Measurements from ENCODE around the gene NHS. TPM values are rescaled to one million over a fixed set of nuclear protein-coding genes. Genes with fewer than 3 reads are reported as not detected.

The NHS gene
- 0.31 TPM for total RNA-seq

- Histone ChIP-seq H3K9me3 (ENCODE audit: low read depth, low read length) (no peaks in the 10 kb centered on the region), H3K4me3 (ENCODE audit: low read length) (no peak within 1 kb of the TSS), H3K4me1 (ENCODE audit: insufficient read depth, low read length) (no peaks in the 10 kb centered on the region), H3K27me3 (ENCODE audit: insufficient read depth, low read length) (peaks cover 35% of the 10 kb centered on the region)
Observed at GRCh38 chrX:17374619-17375366, at the start of gene NHS. TSS of gene NHS (plus strand) at chrX:17375200. CDS start at chrX:17375758, 558 bp downstream.

DNA sequence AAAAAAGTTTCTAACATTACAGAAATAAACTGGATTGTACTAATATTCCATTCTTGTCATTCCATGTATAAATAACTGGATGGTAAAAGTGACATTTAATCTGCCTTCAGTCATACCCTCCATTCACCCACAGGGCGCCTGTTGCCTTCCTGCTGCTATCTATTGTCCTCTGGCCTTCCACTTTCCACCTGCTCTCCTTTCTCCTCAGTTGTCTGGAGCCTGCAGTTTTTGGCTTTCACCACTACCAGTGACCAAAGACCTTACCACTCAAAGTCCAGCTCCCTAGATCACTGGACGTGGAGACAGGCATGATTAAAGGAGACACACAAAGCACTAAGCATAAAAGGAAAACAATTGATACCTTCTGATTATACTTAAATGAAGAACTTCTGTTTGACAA is 46.2 kb upstream of the NHS start:
- no peak overlapping the region for H3K4me3 ChIP-seq (ENCODE audit: low read length)
- no peaks in the 10 kb centered on the region for H3K9me3 ChIP-seq (ENCODE audit: low read depth, low read length)
- H3K27me3 ChIP-seq (ENCODE audit: insufficient read depth, low read length): no peaks in the 10 kb centered on the region
- H3K4me1 ChIP-seq (ENCODE audit: insufficient read depth, low read length): no peaks in the 10 kb centered on the region

GRCh38 chrX:17336377-17336776 is 38.6 kb upstream of the NHS start:
- Histone ChIP-seq H3K4me3 (ENCODE audit: low read length) (no peak overlapping the region), H3K27me3 (ENCODE audit: insufficient read depth, low read length) (no peaks in the 10 kb centered on the region), H3K4me1 (ENCODE audit: insufficient read depth, low read length) (no peaks in the 10 kb centered on the region)

GRCh38 chrX:17355976-17356375 is 19.0 kb upstream of the NHS start:
- Histone ChIP-seq H3K4me3 (ENCODE audit: low read length) (no peak overlapping the region), H3K9me3 (ENCODE audit: low read depth, low read length) (no peaks in the 10 kb centered on the region), H3K27me3 (ENCODE audit: insufficient read depth, low read length) (no peaks in the 10 kb centered on the region), H3K4me1 (ENCODE audit: insufficient read depth, low read length) (no peaks in the 10 kb centered on the region)

More at GRCh38 chrX:17336377-17336776, 38.6 kb upstream of the NHS start:
- no peaks in the 10 kb centered on the region for H3K9me3 ChIP-seq (ENCODE audit: low read depth, low read length)

GRCh38 chrX:17359500-17359899 is 15.5 kb upstream of the NHS start:
- Histone ChIP-seq H3K4me3 (ENCODE audit: low read length) (no peak overlapping the region), H3K9me3 (ENCODE audit: low read depth, low read length) (no peaks in the 10 kb centered on the region), H3K4me1 (ENCODE audit: insufficient read depth, low read length) (no peaks in the 10 kb centered on the region), H3K27me3 (ENCODE audit: insufficient read depth, low read length) (no peaks in the 10 kb centered on the region)

- Histone ChIP-seq H3K27me3 (ENCODE audit: insufficient read depth, low read length) (no peaks in the 10 kb centered on the region), H3K4me3 (ENCODE audit: low read length) (no peak overlapping the region), H3K9me3 (ENCODE audit: low read depth, low read length) (no peaks in the 10 kb centered on the region), H3K4me1 (ENCODE audit: insufficient read depth, low read length) (no peaks in the 10 kb centered on the region)
Observed at GRCh38 chrX:17361620-17362019, 13.4 kb upstream of the NHS start.

- Histone ChIP-seq H3K4me1 (ENCODE audit: insufficient read depth, low read length) (no peaks in the 10 kb centered on the region), H3K4me3 (ENCODE audit: low read length) (no peak overlapping the region), H3K27me3 (ENCODE audit: insufficient read depth, low read length) (no peaks in the 10 kb centered on the region), H3K9me3 (ENCODE audit: low read depth, low read length) (no peaks in the 10 kb centered on the region)
Observed at GRCh38 chrX:17368002-17368401, 7.0 kb upstream of the NHS start.

DNA sequence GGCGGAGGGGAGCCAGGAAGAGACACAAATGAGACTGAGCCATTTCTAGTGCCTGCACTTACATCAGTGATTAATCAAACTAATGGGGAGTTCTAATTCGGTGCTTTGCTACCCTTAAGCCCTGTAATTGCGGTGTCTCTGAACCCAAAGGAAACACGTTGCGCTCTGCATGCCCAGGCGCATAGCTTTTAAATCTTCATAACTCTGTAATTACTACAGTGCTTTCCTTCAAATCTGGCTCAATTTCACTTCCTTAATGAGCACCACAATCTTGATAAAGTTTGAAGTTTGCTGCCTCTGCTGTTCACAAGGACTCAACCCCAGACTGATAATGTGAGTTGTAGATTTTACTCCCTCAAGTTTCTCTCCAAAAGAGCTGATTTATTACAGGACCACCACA is 5.7 kb upstream of the NHS start:
- Histone ChIP-seq H3K9me3 (ENCODE audit: low read depth, low read length) (no peaks in the 10 kb centered on the region), H3K4me3 (ENCODE audit: low read length) (no peak overlapping the region), H3K4me1 (ENCODE audit: insufficient read depth, low read length) (no peaks in the 10 kb centered on the region), H3K27me3 (ENCODE audit: insufficient read depth, low read length) (peaks cover 6% of the 10 kb centered on the region)

- no peaks in the 10 kb centered on the region for H3K4me1 ChIP-seq (ENCODE audit: insufficient read depth, low read length)
- H3K9me3 ChIP-seq (ENCODE audit: low read depth, low read length): no peaks in the 10 kb centered on the region
- peaks cover 10% of the 10 kb centered on the region for H3K27me3 ChIP-seq (ENCODE audit: insufficient read depth, low read length)
- no peak overlapping the region for H3K4me3 ChIP-seq (ENCODE audit: low read length)
Observed at GRCh38 chrX:17370191-17370590, 4.8 kb upstream of the NHS start.

- Histone ChIP-seq H3K4me1 (ENCODE audit: insufficient read depth, low read length) (no peaks in the 10 kb centered on the region), H3K27me3 (ENCODE audit: insufficient read depth, low read length) (peaks cover 18% of the 10 kb centered on the region), H3K9me3 (ENCODE audit: low read depth, low read length) (no peaks in the 10 kb centered on the region), H3K4me3 (ENCODE audit: low read length) (no peak overlapping the region)
Observed at GRCh38 chrX:17372052-17372451, 2.9 kb upstream of the NHS start.

DNA sequence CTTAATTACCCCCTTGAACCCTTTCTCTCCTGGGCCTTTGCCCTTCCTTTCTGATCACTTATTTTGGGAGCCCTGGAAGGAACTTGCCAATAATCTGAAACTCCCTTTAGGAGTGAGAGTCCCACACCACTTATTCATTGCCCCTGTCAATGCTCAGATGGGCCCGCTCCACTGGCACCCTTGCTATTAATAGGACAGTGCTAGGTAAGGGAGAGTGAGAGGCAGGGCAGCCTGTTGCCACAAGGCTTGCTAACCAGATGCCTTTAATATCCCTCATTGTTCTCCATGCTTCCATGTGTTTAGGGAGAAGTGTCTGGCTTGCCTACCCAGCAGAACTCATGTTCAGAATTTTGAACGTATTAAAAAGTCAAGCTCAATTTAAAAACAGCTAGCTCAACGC is 1.7 kb upstream of the NHS start:
- peaks cover 28% of the 10 kb centered on the region for H3K27me3 ChIP-seq (ENCODE audit: insufficient read depth, low read length)
- H3K4me3 ChIP-seq (ENCODE audit: low read length): no peak overlapping the region
- no peaks in the 10 kb centered on the region for H3K4me1 ChIP-seq (ENCODE audit: insufficient read depth, low read length)
- H3K9me3 ChIP-seq (ENCODE audit: low read depth, low read length): no peaks in the 10 kb centered on the region

- peaks cover 35% of the 10 kb centered on the region for H3K27me3 ChIP-seq (ENCODE audit: insufficient read depth, low read length)
- no peak overlapping the region for H3K4me3 ChIP-seq (ENCODE audit: low read length)
- H3K9me3 ChIP-seq (ENCODE audit: low read depth, low read length): no peaks in the 10 kb centered on the region
- no peaks in the 10 kb centered on the region for H3K4me1 ChIP-seq (ENCODE audit: insufficient read depth, low read length)
Observed at GRCh38 chrX:17375367-17375636, 302 bp downstream of the NHS start.

DNA sequence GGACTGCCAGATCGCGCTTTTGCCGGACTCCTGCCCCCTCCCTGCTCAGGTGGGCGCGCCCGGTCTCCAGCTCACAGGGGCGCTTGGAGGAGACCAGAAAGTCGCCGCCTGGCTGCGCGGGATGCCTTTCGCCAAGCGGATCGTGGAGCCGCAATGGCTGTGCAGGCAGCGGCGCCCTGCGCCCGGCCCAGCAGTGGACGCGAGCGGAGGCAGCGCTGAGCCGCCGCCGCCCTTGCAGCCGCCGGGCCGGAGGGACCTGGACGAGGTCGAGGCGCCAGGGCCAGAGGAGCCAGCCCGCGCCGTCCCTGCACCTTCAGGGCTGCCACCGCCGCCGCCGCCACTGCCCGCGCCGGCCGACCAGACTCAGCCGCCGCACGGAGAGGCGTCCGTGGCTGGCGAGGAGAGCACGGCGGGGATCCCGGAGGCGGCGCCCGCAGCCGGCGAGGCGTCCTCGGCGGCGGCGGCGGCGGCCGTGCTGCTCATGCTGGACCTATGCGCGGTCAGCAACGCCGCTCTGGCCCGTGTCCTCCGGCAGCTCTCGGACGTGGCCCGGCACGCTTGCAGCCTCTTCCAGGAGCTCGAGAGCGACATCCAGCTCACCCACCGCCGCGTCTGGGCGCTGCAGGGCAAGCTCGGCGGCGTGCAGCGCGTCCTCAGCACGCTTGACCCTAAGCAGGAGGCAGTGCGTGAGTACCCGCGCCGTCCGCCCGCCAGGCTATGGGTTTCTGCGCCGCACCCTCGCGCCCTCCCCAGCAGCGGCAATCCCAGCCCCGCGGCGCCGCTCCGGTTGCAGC is 834 bp downstream of the NHS start:
- H3K4me3 ChIP-seq (ENCODE audit: low read length): no peak overlapping the region
- no peaks in the 10 kb centered on the region for H3K4me1 ChIP-seq (ENCODE audit: insufficient read depth, low read length)
- H3K27me3 ChIP-seq (ENCODE audit: insufficient read depth, low read length): peaks cover 35% of the 10 kb centered on the region
- H3K9me3 ChIP-seq (ENCODE audit: low read depth, low read length): no peaks in the 10 kb centered on the region

- Histone ChIP-seq H3K9me3 (ENCODE audit: low read depth, low read length) (no peaks in the 10 kb centered on the region), H3K4me3 (ENCODE audit: low read length) (no peak overlapping the region), H3K27me3 (ENCODE audit: insufficient read depth, low read length) (peaks cover 35% of the 10 kb centered on the region), H3K4me1 (ENCODE audit: insufficient read depth, low read length) (no peaks in the 10 kb centered on the region)
Observed at GRCh38 chrX:17376431-17377077, 1.6 kb downstream of the NHS start.

GRCh38 chrX:17377091-17377717 is 2.2 kb downstream of the NHS start:
- Histone ChIP-seq H3K9me3 (ENCODE audit: low read depth, low read length) (no peaks in the 10 kb centered on the region), H3K27me3 (ENCODE audit: insufficient read depth, low read length) (peaks cover 35% of the 10 kb centered on the region), H3K4me3 (ENCODE audit: low read length) (no peak overlapping the region), H3K4me1 (ENCODE audit: insufficient read depth, low read length) (no peaks in the 10 kb centered on the region)

Data from mononuclear cell (primary cell).